Lung (tissue), 12 donors: ENCODE data around the gene CLEC19A. TPM values are rescaled to one million over a fixed set of nuclear protein-coding genes. Genes with fewer than 3 reads are reported as not detected.

Source experiments
- ATAC-seq: fragments of 200-7000 bp; cut with Tn5 transposase; one replicate; pipeline ENCODE4 v1.9.1; 2020; ENCODE audit warnings: moderate number of reproducible peaks; ENCODE audit not compliant: insufficient read depth, low FRiP score
- DNase-seq, 3 donors: peaks; one replicate each; pipeline ENCODE4 v3.0.0-alpha.2; 2013 to 2017
- H3K27ac ChIP-seq, 2 donors: one replicate each; pipeline ENCODE4 v1.5.1; 2013; ENCODE audit warnings: mild to moderate bottlenecking in 2 of 2, moderate library complexity in 2 of 2, control low read depth in 1 of 2, inconsistent platforms in 1 of 2, low read depth in 1 of 2, low read length in 1 of 2
- H3K27me3 ChIP-seq, 3 donors: one replicate each; pipeline ENCODE4 v1.5.1; 2013; ENCODE audit warnings: low read length in 2 of 3; ENCODE audit not compliant: control insufficient read depth in 3 of 3, insufficient read depth in 3 of 3
- H3K36me3 ChIP-seq, 4 donors: one replicate each; pipeline ENCODE4 v1.5.1; 2013; ENCODE audit warnings: low read length in 4 of 4, mild to moderate bottlenecking in 1 of 4, moderate library complexity in 1 of 4; ENCODE audit not compliant: control insufficient read depth in 4 of 4, insufficient read depth in 4 of 4
- H3K4me1 ChIP-seq, 5 donors: one replicate each; pipeline ENCODE4 v1.5.1; 2013; ENCODE audit warnings: low read length in 5 of 5, mild to moderate bottlenecking in 2 of 5, moderate library complexity in 1 of 5; ENCODE audit not compliant: control insufficient read depth in 5 of 5, insufficient read depth in 5 of 5
- H3K4me3 ChIP-seq: one replicate; pipeline ENCODE4 v1.5.1; 2013; ENCODE audit warnings: mild to moderate bottlenecking, control low read depth, moderate library complexity
- H3K9ac ChIP-seq, 2 donors: one replicate each; pipeline ENCODE4 v1.5.1; 2013; ENCODE audit warnings: low read length in 2 of 2, control low read depth in 1 of 2; ENCODE audit not compliant: insufficient read depth in 1 of 2
- H3K9me3 ChIP-seq, 4 donors: one replicate each; pipeline ENCODE4 v1.5.1; 2013; ENCODE audit warnings: low read length in 3 of 4, mild to moderate bottlenecking in 1 of 4, moderate library complexity in 1 of 4; ENCODE audit not compliant: control insufficient read depth in 4 of 4, insufficient read depth in 3 of 4
- WGBS, 2 donors: extraction: QIAGEN DNeasy Blood & Tissue Kit; methylation state at CpG; one replicate each; pipeline ENCODE4 v1.1.7; 2013; 5-methylcytosine and 5-hydroxymethylcytosine counted together
- polyA plus RNA-seq, 2 donors: library from polyadenylated mRNA; stranded (reverse); fragments of 200-250 nt; gene quantifications; one replicate each; pipeline ENCODE4 v1.2.1, GENCODE V29; 2013
- total RNA-seq, 2 donors: library from RNA; depleted of rRNA in 1 of 2; stranded (reverse); fragments of >200 nt in 1 of 2; gene quantifications; one replicate each; pipeline ENCODE4 v1.2.1, GENCODE V29; 2014 to 2021
- TF ChIP-seq, protein P1 (sequence below): IDR thresholded peaks from 2 replicates; pipeline ENCODE4 v1.5.1; 2012; ENCODE audit warnings: mild to moderate bottlenecking; ENCODE audit errors: control extremely low read depth, extremely low read depth
- donor health status: control.
- donor health status: control.
- donor health status: Bipolar disorder and iron deficiency.
- donor health status: healthy.
- donor health status: DM: yes; HTN: yes; CAD: no.

The CLEC19A gene
- total and polyA plus RNA-seq, 4 donors: 0.02 TPM; not detected in 3

DNA sequence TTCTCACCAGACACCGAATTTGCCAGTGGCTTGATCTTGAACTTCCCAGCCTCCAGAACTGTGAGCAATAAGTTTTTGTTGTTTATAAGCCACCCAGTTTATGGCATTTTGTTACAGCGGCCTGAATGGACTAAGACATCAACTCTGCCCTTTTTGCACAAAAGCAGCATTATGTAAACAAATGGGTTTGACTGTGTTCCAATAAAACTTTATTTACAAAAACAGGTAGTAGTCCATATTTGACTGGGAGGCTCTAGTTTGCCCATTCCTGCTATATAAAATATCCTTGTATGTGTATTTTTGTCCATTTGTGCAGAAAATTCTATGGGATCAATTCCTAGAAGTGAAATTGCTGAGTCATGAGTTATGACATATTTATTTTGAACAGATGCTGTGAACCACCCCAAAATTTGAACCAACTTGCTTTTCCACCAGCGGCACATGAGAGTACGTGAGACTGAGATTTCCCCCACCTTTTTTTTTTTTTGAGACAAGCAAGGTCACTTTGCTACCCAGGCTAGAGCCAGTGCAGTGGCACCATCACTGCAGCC lies 21.3 kb upstream of the CLEC19A start:
- ATAC-seq (no peak), DNase-seq (no peak)
- Histone ChIP-seq H3K36me3 (peaks cover 0 to 4% (median 0%) of the 10 kb centered on the region in 4 donors), H3K4me1 (no peaks in the 10 kb centered on the region), H3K4me3 (no peak overlapping the region), H3K27me3 (no peaks in the 10 kb centered on the region), H3K9me3 (peaks cover 0 to 9% (median 0%) of the 10 kb centered on the region in 4 donors), H3K27ac (no peak overlapping the region), H3K9ac (no peak overlapping the region)
- TF ChIP-seq, protein P1, sequence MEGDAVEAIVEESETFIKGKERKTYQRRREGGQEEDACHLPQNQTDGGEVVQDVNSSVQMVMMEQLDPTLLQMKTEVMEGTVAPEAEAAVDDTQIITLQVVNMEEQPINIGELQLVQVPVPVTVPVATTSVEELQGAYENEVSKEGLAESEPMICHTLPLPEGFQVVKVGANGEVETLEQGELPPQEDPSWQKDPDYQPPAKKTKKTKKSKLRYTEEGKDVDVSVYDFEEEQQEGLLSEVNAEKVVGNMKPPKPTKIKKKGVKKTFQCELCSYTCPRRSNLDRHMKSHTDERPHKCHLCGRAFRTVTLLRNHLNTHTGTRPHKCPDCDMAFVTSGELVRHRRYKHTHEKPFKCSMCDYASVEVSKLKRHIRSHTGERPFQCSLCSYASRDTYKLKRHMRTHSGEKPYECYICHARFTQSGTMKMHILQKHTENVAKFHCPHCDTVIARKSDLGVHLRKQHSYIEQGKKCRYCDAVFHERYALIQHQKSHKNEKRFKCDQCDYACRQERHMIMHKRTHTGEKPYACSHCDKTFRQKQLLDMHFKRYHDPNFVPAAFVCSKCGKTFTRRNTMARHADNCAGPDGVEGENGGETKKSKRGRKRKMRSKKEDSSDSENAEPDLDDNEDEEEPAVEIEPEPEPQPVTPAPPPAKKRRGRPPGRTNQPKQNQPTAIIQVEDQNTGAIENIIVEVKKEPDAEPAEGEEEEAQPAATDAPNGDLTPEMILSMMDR: no peak
- whole genome bisulfite sequencing, 2 donors: 90 to 94% methylated on average over 4 of the region's 4 CpGs

DNA sequence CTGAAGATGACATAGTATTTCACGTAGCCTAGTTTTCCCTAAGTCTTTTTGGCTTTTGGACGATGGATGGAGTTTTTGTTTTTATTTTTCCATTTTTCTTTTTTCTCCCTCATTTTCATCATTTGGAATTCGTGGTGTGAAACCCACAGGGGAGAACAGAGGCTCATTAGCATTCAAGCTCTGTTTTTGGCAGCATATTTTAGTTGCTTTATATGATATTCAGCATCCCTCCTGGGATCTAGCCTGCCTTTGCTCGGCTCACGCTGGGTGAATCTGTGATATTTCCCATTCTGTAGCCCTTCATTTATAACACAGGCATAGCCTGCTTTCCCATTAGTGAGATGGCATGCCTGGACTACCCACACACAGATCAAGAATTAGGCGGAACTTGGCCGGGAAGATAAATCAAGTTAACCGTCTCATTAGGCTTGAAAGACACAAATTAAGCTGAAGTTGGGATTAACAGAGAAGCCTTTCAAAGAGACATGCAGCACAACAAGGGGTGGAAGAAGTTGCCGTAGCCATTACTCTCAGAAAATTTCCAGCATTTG lies 20.1 kb upstream of the CLEC19A start:
- ATAC-seq: no peak

DNA sequence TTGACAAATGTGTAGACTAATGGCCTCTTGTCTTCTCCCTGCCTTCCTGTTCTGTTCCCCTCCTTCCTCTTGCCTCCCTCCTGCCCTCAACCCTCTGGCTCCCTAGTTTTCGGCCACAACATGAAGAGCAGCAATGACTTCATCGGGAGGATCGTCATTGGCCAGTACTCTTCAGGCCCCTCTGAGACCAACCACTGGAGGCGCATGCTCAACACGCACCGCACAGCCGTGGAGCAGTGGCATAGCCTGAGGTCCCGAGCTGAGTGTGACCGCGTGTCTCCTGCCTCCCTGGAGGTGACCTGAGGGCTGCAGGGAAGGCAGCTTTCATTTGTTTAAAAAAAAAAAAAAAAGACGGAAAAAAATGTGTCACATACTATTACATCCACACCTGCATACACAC lies 18.8 kb upstream of the CLEC19A start:
- no peak for DNase-seq
- no peak for ATAC-seq
- 95 to 98% methylated on average over 11 of the region's 11 CpGs for WGBS, 2 donors

More for the DNA sequence above, 20.1 kb upstream of the CLEC19A start:
- TF ChIP-seq, protein P1: no peak
- WGBS, 2 donors: 86 to 90% methylated on average over 9 of the region's 9 CpGs
- Histone ChIP-seq H3K27ac (no peak overlapping the region), H3K36me3 (peaks cover 0 to 4% (median 0%) of the 10 kb centered on the region in 4 donors), H3K4me3 (no peak overlapping the region), H3K4me1 (no peaks in the 10 kb centered on the region), H3K9ac (no peak overlapping the region), H3K27me3 (no peaks in the 10 kb centered on the region), H3K9me3 (peaks cover 0 to 9% (median 0%) of the 10 kb centered on the region in 4 donors)
- no peak for DNase-seq

More for the DNA sequence above, 18.8 kb upstream of the CLEC19A start:
- Histone ChIP-seq H3K36me3 (peaks cover 0 to 4% (median 0%) of the 10 kb centered on the region in 4 donors), H3K27me3 (no peaks in the 10 kb centered on the region), H3K9me3 (peaks cover 0 to 9% (median 0%) of the 10 kb centered on the region in 4 donors), H3K4me1 (no peaks in the 10 kb centered on the region), H3K9ac (no peak overlapping the region), H3K27ac (no peak overlapping the region), H3K4me3 (no peak overlapping the region)
- TF ChIP-seq, protein P1: no peak
